ENCODE data around the gene MRC1. TPM values are rescaled to one million over a fixed set of nuclear protein-coding genes. Genes with fewer than 3 reads are reported as not detected.
"Not testable (repeated sequence)": the region's sequence is repeated elsewhere in the genome, so short reads cannot be mapped to it uniquely, and the experiment has no call there.

The MRC1 gene
- total RNA-seq, 1 donor from 2014 or later = 0.80 TPM

DNA sequence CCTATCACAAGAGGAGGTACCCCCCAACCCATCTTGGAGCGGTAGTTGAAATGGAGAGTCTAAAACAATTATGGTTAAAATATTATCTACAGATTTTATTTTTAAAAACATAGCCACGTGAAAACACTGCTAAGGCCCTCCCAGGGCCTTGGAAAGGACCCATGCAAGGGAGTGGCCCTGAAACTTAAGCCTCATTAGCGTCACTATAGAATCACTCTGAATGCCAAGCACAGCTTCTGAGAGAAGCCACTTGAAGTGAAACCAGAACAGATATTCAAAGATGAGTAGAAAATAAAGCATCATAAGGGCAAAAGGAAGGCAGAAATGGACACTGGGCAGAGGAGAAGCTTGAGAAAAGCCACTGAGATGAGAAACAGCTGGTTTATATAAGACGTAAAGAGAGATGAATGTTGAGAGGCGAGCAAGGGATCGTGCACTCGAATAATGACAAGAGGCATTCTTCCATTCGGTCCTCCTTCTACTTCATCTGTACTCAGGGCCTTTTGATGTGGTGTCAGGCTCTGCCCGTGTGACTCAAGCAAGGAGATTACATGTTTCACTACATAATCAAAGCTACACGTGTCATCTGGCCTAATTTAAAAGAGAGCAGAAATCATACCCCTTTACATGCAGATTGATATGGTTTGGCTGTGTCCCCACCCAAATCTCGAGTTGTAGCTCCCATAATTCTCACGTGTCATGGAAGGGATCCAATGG lies 109.2 kb downstream of the MRC1 start:
- peaks cover 4% of the 10 kb centered on the region for H3K4me1 Mint-ChIP-seq (ENCODE audit: unreplicated experiment)
- no peak overlapping the region for H3K4me3 Mint-ChIP-seq
- DNase-seq (ENCODE audit: extremely low spot score, unreplicated experiment) = no peak
- no peak overlapping the region for H3K27ac Mint-ChIP-seq
- H3K36me3 Mint-ChIP-seq = peaks cover 4% of the 10 kb centered on the region
- peaks cover 18% of the 10 kb centered on the region for H3K9me3 Mint-ChIP-seq
- no peak for TF ChIP-seq CTCF (conservative IDR thresholded peaks at IDR 0.05)
- H3K27me3 Mint-ChIP-seq = no peaks in the 10 kb centered on the region

DNA sequence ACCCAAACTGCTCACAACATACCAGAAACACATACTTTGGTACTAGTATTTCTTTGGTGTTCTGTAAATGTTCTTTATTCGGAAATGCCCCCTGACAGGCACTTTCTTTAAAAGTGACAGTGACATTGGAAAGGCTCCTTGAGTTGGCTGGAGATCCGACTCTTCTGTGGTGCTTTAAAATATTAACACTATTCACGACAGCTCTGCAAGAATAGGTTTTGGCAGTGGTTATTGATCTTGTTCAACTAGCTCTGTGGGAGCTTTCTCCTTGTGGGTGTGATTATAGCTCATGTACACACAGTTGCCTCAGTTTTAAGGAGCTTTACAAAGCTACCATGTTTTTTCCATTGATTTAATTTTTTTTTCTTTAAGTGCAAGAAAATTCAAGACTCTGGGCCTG lies 112.2 kb downstream of the MRC1 start:
- no peak overlapping the region for H3K4me3 Mint-ChIP-seq
- peaks cover 4% of the 10 kb centered on the region for H3K4me1 Mint-ChIP-seq (ENCODE audit: unreplicated experiment)
- peaks cover 3% of the 10 kb centered on the region for H3K27me3 Mint-ChIP-seq
- DNase-seq (ENCODE audit: extremely low spot score, unreplicated experiment) = no peak
- no peak overlapping the region for H3K27ac Mint-ChIP-seq
- H3K9me3 Mint-ChIP-seq = peaks cover 18% of the 10 kb centered on the region
- TF ChIP-seq CTCF (conservative IDR thresholded peaks at IDR 0.05) = no peak
- H3K36me3 Mint-ChIP-seq = peaks cover 4% of the 10 kb centered on the region

GRCh38 chr10:17923728-17924127 lies 114.6 kb downstream of the MRC1 start:
- Mint-ChIP-seq H3K9me3 (peaks cover 12% of the 10 kb centered on the region), H3K36me3 (peaks cover 4% of the 10 kb centered on the region), H3K4me3 (peak overlapping the region; percentile 59), H3K27ac (peak overlapping the region; percentile 95), H3K27me3 (peaks cover 3% of the 10 kb centered on the region), H3K4me1 (ENCODE audit: unreplicated experiment) (peaks cover 4% of the 10 kb centered on the region)
- TF ChIP-seq CTCF (conservative IDR thresholded peaks at IDR 0.05) = no peak
- DNase-seq (ENCODE audit: extremely low spot score, unreplicated experiment) = no peak

GRCh38 chr10:17943033-17943745 lies 134.0 kb downstream of the MRC1 start:
- H3K36me3 Mint-ChIP-seq = no peaks in the 10 kb centered on the region
- H3K4me3 Mint-ChIP-seq = no peak overlapping the region
- no peak overlapping the region for H3K27ac Mint-ChIP-seq
- H3K9me3 Mint-ChIP-seq = no peaks in the 10 kb centered on the region
- H3K27me3 Mint-ChIP-seq = peaks cover 3% of the 10 kb centered on the region
- TF ChIP-seq CTCF (conservative IDR thresholded peaks at IDR 0.05) = no peak
- DNase-seq (ENCODE audit: extremely low spot score, unreplicated experiment) = no peak
- H3K4me1 Mint-ChIP-seq (ENCODE audit: unreplicated experiment) = no peaks in the 10 kb centered on the region

DNA sequence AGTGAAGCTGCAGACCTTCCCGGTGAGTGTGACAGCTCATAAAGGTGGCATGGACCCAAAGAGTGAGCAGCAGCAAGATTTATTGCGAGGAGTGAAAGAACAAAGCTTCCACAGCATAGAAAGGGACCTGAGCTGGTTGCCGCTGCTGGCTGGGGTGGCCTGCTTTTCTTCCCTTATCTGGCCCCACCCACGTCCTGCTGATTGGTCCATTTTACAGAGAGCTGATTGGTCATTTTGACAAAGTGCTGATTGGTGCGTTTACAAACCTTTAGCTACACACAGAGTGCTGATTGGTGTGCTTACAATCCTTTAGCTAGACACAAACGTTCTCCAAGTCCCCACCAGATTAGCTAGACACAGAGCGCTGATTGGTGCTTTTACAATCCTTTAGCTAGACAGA lies 141.1 kb downstream of the MRC1 start:
- not testable (repeated sequence) for H3K27me3 Mint-ChIP-seq; H3K27ac Mint-ChIP-seq; DNase-seq (ENCODE audit: extremely low spot score, unreplicated experiment); H3K9me3 Mint-ChIP-seq; H3K4me3 Mint-ChIP-seq; H3K36me3 Mint-ChIP-seq; H3K4me1 Mint-ChIP-seq (ENCODE audit: unreplicated experiment)

DNA sequence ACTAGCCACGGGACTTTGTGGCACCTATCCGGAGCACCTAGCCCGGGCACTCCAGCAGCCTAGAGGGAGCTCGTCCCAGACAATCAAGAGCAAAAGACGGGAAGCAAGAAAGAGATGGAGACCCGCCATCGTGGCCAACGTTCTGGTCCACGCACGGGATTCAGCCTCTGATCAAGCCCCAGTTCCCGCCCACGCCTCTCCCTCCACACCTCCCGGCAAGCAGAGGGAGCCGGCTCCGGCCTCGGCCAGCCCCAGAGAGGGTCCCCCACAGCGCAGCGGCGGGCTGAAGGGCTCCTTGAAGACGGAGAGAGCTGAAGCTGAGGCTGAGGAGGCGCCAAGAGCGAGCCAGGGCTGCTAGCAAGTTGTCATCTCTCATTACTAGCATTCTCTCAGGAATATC lies 141.6 kb downstream of the MRC1 start:
- DNase-seq (ENCODE audit: extremely low spot score, unreplicated experiment) = no peak
- TF ChIP-seq CTCF (conservative IDR thresholded peaks at IDR 0.05) = no peak
- H3K4me1 Mint-ChIP-seq (ENCODE audit: unreplicated experiment) = peaks cover 3% of the 10 kb centered on the region

More for the DNA sequence above, 141.6 kb downstream of the MRC1 start:
- no peak overlapping the region for H3K27ac Mint-ChIP-seq
- peaks cover 7% of the 10 kb centered on the region for H3K9me3 Mint-ChIP-seq
- H3K36me3 Mint-ChIP-seq = no peaks in the 10 kb centered on the region
- peaks cover 6% of the 10 kb centered on the region for H3K27me3 Mint-ChIP-seq
- no peak overlapping the region for H3K4me3 Mint-ChIP-seq

Measured in type B pancreatic cell (in vitro differentiated cells).